ENCODE results near the gene TTBK2. TPM values are rescaled to one million over a fixed set of nuclear protein-coding genes. Genes with fewer than 3 reads are reported as not detected.

TTBK2 gene
- polyA plus RNA-seq, 1 donor from 2014 or later: 15.2 TPM

DNA sequence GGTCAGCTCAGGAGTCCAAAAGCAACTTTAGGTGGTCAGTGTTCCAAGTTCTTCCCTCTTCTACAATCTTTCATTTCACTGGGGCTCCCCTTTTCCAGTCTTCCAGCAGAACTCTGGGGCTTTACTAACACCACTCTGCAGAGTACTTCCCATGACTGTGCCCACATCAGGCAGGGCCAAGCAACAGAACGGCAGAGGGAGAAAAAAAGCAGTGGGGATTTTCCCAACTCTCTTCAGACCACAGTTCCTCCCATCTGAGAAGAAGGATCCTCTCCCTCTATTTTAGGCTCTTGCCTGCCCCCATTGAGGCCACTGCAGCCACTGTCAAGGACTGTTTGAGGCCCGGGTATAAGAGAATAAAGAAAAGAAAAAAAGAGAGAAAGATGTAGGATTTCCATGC is 70.7 kb downstream of the TTBK2 start:
- Histone ChIP-seq H3K27ac (ENCODE audit: low read length) (no peak overlapping the region), H3K9ac (ENCODE audit: low read length) (no peak overlapping the region), H3K9me2 (ENCODE audit: insufficient read depth, low read length) (no peaks in the 10 kb centered on the region), H3K4me3 (ENCODE audit: low read length) (no peak overlapping the region), H3K9me3 (ENCODE audit: low read length) (peaks cover 2% of the 10 kb centered on the region), H3K4me2 (ENCODE audit: low read length) (no peak overlapping the region), H3K27me3 (ENCODE audit: insufficient read depth, low read depth, low read length) (no peaks in the 10 kb centered on the region), H3K36me3 (ENCODE audit: insufficient read depth, low read length) (no peaks in the 10 kb centered on the region), H3F3A (ENCODE audit: insufficient read depth, low read length, poor library complexity, severe bottlenecking) (no peaks in the 10 kb centered on the region), H4K20me1 (ENCODE audit: insufficient read depth) (no peaks in the 10 kb centered on the region), H3K79me2 (replicated peaks; ENCODE audit: insufficient read depth, low read length) (no peaks in the 10 kb centered on the region), H2AFZ (ENCODE audit: low read depth, low read length) (no peak overlapping the region)
- TF ChIP-seq SMC3 (conservative IDR thresholded peaks at IDR 0.05; ENCODE audit: poor library complexity) (no peak), EP300 (conservative IDR thresholded peaks at IDR 0.05; ENCODE audit: poor library complexity, severe bottlenecking) (no peak), RAD21 (conservative IDR thresholded peaks at IDR 0.05) (no peak), TAF1 (IDR thresholded peaks at IDR 0.05; ENCODE audit: low read depth) (no peak), EZH2 (IDR thresholded peaks at IDR 0.05; ENCODE audit: borderline replicate concordance, insufficient read depth, low read length, poor library complexity, severe bottlenecking) (no peak), MXI1 (conservative IDR thresholded peaks at IDR 0.05; ENCODE audit: poor library complexity, severe bottlenecking) (no peak), POLR2AphosphoS5 (IDR thresholded peaks at IDR 0.05) (no peak)
- TF ChIP-seq, protein P1, sequence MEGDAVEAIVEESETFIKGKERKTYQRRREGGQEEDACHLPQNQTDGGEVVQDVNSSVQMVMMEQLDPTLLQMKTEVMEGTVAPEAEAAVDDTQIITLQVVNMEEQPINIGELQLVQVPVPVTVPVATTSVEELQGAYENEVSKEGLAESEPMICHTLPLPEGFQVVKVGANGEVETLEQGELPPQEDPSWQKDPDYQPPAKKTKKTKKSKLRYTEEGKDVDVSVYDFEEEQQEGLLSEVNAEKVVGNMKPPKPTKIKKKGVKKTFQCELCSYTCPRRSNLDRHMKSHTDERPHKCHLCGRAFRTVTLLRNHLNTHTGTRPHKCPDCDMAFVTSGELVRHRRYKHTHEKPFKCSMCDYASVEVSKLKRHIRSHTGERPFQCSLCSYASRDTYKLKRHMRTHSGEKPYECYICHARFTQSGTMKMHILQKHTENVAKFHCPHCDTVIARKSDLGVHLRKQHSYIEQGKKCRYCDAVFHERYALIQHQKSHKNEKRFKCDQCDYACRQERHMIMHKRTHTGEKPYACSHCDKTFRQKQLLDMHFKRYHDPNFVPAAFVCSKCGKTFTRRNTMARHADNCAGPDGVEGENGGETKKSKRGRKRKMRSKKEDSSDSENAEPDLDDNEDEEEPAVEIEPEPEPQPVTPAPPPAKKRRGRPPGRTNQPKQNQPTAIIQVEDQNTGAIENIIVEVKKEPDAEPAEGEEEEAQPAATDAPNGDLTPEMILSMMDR (IDR thresholded peaks at IDR 0.05; ENCODE audit: poor library complexity, severe bottlenecking): no peak
- TF ChIP-seq, protein P2, sequence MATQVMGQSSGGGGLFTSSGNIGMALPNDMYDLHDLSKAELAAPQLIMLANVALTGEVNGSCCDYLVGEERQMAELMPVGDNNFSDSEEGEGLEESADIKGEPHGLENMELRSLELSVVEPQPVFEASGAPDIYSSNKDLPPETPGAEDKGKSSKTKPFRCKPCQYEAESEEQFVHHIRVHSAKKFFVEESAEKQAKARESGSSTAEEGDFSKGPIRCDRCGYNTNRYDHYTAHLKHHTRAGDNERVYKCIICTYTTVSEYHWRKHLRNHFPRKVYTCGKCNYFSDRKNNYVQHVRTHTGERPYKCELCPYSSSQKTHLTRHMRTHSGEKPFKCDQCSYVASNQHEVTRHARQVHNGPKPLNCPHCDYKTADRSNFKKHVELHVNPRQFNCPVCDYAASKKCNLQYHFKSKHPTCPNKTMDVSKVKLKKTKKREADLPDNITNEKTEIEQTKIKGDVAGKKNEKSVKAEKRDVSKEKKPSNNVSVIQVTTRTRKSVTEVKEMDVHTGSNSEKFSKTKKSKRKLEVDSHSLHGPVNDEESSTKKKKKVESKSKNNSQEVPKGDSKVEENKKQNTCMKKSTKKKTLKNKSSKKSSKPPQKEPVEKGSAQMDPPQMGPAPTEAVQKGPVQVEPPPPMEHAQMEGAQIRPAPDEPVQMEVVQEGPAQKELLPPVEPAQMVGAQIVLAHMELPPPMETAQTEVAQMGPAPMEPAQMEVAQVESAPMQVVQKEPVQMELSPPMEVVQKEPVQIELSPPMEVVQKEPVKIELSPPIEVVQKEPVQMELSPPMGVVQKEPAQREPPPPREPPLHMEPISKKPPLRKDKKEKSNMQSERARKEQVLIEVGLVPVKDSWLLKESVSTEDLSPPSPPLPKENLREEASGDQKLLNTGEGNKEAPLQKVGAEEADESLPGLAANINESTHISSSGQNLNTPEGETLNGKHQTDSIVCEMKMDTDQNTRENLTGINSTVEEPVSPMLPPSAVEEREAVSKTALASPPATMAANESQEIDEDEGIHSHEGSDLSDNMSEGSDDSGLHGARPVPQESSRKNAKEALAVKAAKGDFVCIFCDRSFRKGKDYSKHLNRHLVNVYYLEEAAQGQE (IDR thresholded peaks at IDR 0.05; ENCODE audit: borderline replicate concordance): no peak

DNA sequence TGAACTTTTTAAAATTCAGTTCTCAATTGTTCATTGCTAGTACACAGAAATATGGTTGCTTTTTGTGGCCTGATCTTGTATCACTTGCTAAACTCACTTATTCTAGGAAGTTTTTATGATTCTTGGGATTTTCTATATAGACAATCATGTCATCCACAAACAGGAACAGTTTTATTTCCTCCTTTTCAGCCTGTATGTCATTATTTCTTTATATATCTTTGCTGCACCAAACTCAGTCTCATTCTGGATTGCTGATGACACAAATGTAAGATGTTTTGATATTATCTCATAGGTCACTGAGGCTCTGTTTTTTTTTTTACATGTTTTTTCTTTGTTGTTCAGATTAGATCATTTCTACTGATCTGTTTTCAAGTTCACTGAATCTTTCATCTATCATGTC is 71.7 kb downstream of the TTBK2 start:
- no peaks in the 10 kb centered on the region for H3K27me3 ChIP-seq (ENCODE audit: insufficient read depth, low read depth, low read length)
- no peak overlapping the region for H2AFZ ChIP-seq (ENCODE audit: low read depth, low read length)
- no peaks in the 10 kb centered on the region for H3K36me3 ChIP-seq (ENCODE audit: insufficient read depth, low read length)
- no peaks in the 10 kb centered on the region for H3F3A ChIP-seq (ENCODE audit: insufficient read depth, low read length, poor library complexity, severe bottlenecking)
- no peak overlapping the region for H3K9ac ChIP-seq (ENCODE audit: low read length)
- TF ChIP-seq, protein P1 (IDR thresholded peaks at IDR 0.05; ENCODE audit: poor library complexity, severe bottlenecking): no peak
- TF ChIP-seq MXI1 (conservative IDR thresholded peaks at IDR 0.05; ENCODE audit: poor library complexity, severe bottlenecking): no peak
- no peak for TF ChIP-seq SMC3 (conservative IDR thresholded peaks at IDR 0.05; ENCODE audit: poor library complexity)
- TF ChIP-seq EZH2 (IDR thresholded peaks at IDR 0.05; ENCODE audit: borderline replicate concordance, insufficient read depth, low read length, poor library complexity, severe bottlenecking): no peak
- TF ChIP-seq TAF1 (IDR thresholded peaks at IDR 0.05; ENCODE audit: low read depth): no peak
- TF ChIP-seq, protein P2 (IDR thresholded peaks at IDR 0.05; ENCODE audit: borderline replicate concordance): no peak
- TF ChIP-seq RAD21 (conservative IDR thresholded peaks at IDR 0.05): no peak
- TF ChIP-seq POLR2AphosphoS5 (IDR thresholded peaks at IDR 0.05): no peak
- no peak for TF ChIP-seq EP300 (conservative IDR thresholded peaks at IDR 0.05; ENCODE audit: poor library complexity, severe bottlenecking)
- H3K9me3 ChIP-seq (ENCODE audit: low read length): peaks cover 3% of the 10 kb centered on the region
- no peaks in the 10 kb centered on the region for H4K20me1 ChIP-seq (ENCODE audit: insufficient read depth)
- H3K4me3 ChIP-seq (ENCODE audit: low read length): no peak overlapping the region
- no peaks in the 10 kb centered on the region for H3K79me2 ChIP-seq (replicated peaks; ENCODE audit: insufficient read depth, low read length)
- no peak overlapping the region for H3K27ac ChIP-seq (ENCODE audit: low read length)
- no peak overlapping the region for H3K4me2 ChIP-seq (ENCODE audit: low read length)
- H3K9me2 ChIP-seq (ENCODE audit: insufficient read depth, low read length): no peaks in the 10 kb centered on the region
